Hematopoietic multipotent progenitor cell (in vitro differentiated cells): ENCODE data around the gene CNOT1. TPM values are rescaled to one million over a fixed set of nuclear protein-coding genes. Genes with fewer than 3 reads are reported as not detected.
A peak's percentile ranks its signal among the peaks of the same experiment; 100 is the strongest.
"Not testable (repeated sequence)": the region's sequence is repeated elsewhere in the genome, so short reads cannot be mapped to it uniquely, and the experiment has no call there.

Experiments used
- DNase-seq, 3 donors: peaks; one replicate each; pipeline ENCODE4 v3.0.0-alpha.2; 2011 to 2015; ENCODE audit warnings: low read depth in 2 of 3, low spot score in 2 of 3
- total RNA-seq: library from RNA; depleted of rRNA; stranded (reverse); fragments of >200 nt; gene quantifications from one replicate; pipeline ENCODE4 v1.2.3, GENCODE V29; 2012

Gene CNOT1
- total RNA-seq, 1 donor = 233 TPM

GRCh38 chr16:58639230-58639629 is 9.6 kb upstream of the CNOT1 start:
- DNase-seq = no peak

- DNase-seq = no peak
Measured at GRCh38 chr16:58638148-58639036, 8.8 kb upstream of the CNOT1 start.

- not testable (repeated sequence) for DNase-seq
Measured at GRCh38 chr16:58637021-58637420, 7.4 kb upstream of the CNOT1 start.

- DNase-seq = no peak
Measured at GRCh38 chr16:58636466-58636865, 6.8 kb upstream of the CNOT1 start.

GRCh38 chr16:58635502-58635901 is 5.9 kb upstream of the CNOT1 start:
- no peak for DNase-seq

GRCh38 chr16:58634265-58634802 is 4.7 kb upstream of the CNOT1 start:
- DNase-seq = no peak

- peak; percentile 11 to 53 (median 38) for DNase-seq
Measured at GRCh38 chr16:58628845-58629732, 537 bp downstream of the CNOT1 start.

GRCh38 chr16:58624209-58624608 is 5.4 kb downstream of the CNOT1 start:
- DNase-seq = no peak

GRCh38 chr16:58620396-58620795 is 9.2 kb downstream of the CNOT1 start:
- DNase-seq = no peak

- DNase-seq = no peak
Measured at GRCh38 chr16:58615280-58615679, 14.3 kb downstream of the CNOT1 start.

GRCh38 chr16:58614860-58615259 is 14.8 kb downstream of the CNOT1 start:
- DNase-seq = no peak

- no peak for DNase-seq
Measured at GRCh38 chr16:58614212-58614611, 15.4 kb downstream of the CNOT1 start.

GRCh38 chr16:58612965-58613364 is 16.7 kb downstream of the CNOT1 start:
- not testable (repeated sequence) for DNase-seq

- no peak for DNase-seq
Measured at GRCh38 chr16:58608601-58609136, 21.0 kb downstream of the CNOT1 start.

GRCh38 chr16:58605562-58605961 is 24.1 kb downstream of the CNOT1 start:
- DNase-seq = no peak

GRCh38 chr16:58591083-58591482 is 38.5 kb downstream of the CNOT1 start:
- DNase-seq = no peak

- DNase-seq = no peak
Measured at GRCh38 chr16:58589326-58589905, 40.2 kb downstream of the CNOT1 start.

- DNase-seq = no peak
Measured at GRCh38 chr16:58588406-58588805, 41.2 kb downstream of the CNOT1 start.

- no peak for DNase-seq
Measured at GRCh38 chr16:58586340-58587030, 43.1 kb downstream of the CNOT1 start.
